GM19035 (cell line): ENCODE measurements around the gene IARS1.

ENCODE experiments used
- ATAC-seq: cut with Tn5 transposase; IDR thresholded peaks from one replicate; pipeline ENCODE4 v1.9.1; 2021; ENCODE audit not compliant: unreplicated experiment

The IARS1 gene

DNA sequence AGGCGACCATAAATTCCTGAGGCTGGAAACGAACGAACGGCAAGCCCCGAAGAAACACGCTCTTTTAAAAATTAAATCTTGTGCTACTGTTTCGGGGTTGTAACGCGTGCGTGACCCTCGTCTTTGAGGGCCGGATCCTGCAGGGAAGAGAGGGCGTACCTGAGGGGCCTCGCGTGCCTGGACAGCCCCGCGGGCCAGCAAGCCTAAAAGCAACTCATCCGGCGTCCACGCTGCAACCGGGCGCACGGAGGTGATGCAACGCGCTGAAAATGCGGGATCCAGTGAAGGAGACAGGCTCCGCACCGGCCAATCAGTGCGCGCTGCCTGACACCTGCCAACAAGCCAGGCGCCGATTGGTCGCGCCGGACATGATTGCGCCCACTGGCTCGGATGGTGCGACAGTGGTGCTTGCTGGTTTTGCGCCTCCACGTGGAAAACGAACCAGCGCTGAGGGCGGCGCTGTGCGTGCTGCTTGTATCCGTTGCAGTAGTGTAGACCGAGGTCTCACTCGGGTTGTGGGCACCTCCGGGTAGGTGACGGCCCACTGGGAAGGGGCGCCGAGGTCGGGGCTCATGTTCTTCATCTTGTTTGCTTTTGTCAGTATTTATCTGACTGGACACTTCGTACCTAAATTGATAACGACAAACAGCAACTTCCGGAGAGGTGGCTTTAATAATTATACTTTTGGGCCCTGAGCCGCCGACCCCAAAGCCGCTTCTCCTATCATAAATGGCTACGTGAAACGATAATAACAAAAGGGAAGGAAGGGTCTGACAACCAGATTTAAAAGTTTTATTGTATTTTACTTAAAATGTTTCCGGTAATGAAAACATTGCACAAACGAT, at the start of gene IARS1:
TSS of gene IARS1 (minus strand) at position 246 of the 845 bp plus-strand sequence. CDS start 4,278 bp downstream, outside the sequence.
- peak; percentile 95 for ATAC-seq

DNA sequence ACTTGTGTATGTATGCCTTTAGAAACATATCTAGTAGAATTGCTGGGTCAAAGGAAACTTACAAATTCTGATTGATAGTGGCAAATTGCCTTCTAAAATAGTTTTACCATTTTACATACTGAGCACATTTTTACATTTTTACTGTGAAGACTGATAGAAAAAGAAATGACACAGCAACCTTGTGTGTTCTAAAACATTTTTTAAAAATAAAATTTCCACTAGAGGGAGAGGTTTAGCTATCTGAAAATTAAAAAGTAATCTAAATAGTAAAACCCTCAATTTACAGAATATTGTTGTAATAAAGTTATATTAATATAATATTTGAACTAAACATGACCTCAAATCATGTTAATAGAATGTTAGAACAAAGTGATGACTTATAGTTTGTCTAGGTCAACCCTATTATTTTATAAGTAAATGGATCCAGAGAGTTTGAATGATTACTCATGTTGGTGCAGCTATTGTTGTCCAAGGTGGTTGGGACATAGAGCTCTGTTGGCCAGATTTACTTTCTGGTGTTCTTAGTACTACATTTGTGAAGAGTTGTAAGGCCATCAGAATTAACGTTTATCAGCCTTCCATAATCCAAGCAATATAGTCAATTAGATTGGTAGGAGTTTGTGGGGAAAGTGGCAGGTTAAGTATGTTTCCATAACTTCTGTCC, 49.5 kb upstream of the IARS1 start:
- no peak for ATAC-seq

DNA sequence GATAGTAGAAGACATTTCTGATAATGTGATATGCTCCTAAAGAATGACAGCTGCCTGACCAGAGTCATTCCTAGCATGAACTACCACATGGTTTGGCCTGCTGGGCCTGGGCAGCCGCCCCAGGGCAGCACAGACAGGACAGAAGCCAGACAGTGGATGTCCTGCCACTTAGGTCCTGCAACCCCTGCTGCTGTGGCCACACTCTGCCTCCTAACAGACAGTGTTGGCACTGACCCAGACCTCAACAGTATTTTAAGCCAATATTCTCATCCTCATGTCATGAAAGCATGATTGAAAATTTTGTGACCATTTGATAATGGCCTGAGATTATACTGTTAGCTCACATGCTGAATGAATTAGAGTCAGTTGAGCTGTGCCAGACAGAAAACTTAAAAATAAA, 48.1 kb upstream of the IARS1 start:
- ATAC-seq, result no peak

DNA sequence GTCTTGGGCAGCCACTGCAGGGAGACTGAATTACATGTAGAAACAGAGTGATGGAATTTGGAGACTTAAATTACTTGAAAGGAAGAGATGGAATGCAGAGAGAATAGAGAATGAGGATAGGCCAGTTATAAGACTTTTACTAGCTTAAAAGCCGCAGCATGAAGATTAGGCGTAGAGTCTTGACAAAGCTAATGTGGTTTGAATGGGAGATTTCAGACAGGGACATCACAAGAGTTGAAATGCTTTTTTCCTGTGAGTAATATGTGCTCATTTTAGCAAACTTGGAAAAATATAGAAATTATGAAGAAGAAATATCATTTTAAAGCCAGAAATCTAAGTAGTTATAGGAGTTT, 39.8 kb upstream of the IARS1 start:
- no peak for ATAC-seq

DNA sequence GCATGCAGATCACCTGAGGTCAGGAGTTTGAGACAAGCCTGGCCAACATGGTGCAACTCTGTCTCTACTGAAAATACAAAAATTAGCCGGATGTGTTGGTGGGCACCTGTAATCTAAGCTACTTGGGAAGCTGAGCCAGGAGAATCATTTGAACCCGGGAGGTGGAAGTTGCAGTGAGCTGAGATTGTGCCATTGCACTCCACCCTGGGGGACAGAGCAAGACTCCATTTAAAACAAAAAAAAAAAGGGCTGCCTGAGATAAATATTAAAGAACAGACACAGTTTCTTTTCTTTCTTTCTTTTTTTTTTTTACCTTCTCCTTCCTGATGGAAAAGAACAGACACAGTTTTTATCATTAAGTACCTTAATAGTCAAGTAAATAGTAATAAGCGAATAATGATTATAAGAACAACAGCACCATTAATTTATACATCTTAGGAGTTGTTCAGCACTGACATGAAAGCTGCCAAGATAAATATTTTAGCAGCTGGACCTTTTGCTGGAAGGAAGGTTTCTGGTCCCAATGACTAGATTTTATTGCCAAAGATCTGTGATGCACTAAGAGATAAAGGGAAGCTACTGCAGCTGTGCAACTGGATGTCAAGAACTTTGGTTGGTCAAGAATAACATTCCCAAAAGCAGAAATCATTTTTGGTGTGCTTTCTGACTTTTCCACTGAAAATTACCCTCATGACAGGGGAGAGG, 39.2 kb upstream of the IARS1 start:
- ATAC-seq, result no peak

DNA sequence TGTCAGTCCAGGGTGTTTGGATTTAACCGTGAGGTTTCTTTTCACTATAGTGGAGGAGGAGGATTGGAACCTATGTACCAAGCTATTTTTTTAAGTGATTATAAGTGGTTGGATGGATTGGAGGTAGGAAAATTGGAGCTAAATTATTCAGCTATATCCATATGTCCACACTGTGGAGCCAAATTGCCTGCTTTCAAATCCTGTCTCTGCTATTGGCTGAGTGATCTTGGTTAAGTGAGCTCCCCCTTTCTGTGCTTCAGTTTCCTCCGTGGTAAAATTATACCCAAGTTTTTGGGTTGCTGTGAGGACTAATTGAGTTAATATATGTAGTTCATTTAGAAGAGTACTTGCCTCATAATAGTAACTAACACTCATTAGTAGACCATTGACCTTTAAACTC, 34.7 kb upstream of the IARS1 start:
- ATAC-seq, result no peak

DNA sequence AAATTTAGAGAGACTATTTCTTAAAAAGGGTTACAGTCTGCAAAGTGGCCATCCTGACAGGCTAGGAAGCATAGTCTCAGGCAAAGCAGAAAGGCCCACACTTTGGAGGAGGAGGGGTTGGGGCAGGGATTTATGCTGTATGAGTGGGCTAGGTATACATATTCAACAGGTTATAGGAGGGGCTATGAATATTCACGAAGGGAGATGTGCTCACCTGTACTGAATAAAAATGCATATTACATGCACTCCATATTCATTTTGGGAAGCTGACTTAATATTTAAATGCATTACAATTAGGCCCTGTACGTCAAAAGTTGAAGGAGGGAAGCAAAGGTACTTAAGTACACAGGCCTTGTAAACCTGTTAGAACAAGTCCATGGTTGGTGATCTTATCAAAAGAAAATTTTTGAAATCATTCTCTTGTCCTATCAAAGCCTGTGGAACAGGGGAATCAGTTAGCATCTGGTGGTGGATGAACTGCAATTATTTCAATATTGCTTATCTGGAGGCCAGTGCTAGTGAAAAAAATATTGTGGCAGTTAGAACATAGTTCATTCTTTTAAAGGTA, 33.9 kb upstream of the IARS1 start:
- ATAC-seq, result no peak

DNA sequence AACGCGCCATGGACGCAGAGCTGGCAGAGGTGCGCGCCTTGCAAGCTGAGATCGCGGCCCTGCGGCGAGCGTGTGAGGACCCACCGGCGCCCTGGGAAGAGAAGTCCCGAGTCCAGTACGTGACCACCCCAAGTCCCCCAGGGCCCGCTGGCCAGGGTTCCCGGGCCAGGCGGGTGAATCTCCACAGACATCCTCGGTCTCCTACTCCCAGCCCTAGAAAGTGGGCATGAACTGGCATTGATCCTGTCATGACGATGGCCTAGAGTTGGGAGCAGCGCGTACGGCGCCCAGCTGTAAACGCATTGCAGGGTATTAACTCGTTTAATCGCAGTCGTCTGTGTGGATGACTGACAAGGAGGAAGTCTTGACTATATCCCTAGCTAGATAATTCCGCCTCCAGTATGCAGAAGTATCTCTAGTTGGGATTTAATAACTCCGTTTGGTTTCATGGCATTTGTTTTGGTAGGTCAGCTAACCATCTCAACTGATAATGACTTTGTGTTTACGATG, 32.5 kb upstream of the IARS1 start:
- peak; percentile 6 for ATAC-seq

DNA sequence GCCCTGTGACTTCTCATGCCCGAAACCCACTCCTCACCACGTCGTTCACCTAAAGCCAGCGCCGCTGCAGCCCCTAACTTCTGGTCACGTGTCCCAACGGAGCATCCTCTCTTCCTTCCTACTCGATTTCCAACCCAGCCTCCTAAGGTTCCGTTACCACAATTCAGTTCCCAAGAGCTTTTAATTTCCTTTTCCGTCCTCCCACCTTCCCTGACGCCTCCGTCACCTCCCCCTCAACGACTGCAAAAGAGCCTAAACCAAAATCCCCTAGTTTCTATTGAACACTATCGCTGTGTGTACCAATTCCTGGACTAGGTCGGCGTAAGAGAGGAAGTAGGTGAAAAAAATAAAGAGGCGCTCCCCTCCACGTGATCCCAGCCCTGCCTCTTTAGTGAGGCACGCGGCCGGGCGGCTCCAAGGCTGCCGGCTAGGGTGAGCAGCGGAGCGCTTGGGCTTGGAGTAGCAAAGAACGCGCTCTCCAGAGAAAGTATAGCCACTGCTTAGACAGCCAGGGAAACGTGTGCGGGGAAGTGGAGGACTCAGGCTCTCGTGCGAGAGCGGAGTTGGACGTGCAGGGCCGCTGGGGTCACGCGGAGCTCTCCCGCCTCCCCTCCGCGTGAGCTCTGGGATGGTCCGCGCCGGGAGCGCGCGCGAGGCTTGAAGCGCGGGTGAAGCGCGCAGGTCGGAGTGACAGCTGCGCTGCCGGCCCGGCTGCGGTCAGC, 31.9 kb upstream of the IARS1 start, which contains the start of the genes CENPP and NOL8:
TSS of gene CENPP (plus strand) at position 685 of the 722 bp plus-strand sequence.
TSS of gene NOL8 (minus strand) at position 82 of the 722 bp plus-strand sequence. CDS start 1,189 bp downstream, outside the sequence.
- peak; percentile 94 for ATAC-seq

DNA sequence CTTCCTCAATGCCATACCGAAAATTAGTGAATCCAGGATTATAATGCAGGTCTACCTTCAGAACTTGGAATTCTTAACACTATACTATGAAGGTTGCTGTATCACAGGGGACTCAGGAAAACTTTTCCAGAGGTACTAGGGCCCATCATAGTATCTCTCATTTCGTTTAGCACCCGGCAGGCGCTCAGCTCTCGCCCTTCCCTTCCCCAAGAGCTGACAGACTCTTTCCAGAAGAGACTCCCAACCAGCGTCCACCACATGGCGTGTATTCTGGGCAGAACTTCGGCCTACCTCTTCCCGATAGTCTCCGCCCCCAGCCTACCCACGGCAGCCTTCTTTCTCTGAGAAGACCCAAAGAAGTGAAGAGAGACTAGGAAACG, 31.4 kb upstream of the IARS1 start:
- peak; percentile 11 for ATAC-seq

DNA sequence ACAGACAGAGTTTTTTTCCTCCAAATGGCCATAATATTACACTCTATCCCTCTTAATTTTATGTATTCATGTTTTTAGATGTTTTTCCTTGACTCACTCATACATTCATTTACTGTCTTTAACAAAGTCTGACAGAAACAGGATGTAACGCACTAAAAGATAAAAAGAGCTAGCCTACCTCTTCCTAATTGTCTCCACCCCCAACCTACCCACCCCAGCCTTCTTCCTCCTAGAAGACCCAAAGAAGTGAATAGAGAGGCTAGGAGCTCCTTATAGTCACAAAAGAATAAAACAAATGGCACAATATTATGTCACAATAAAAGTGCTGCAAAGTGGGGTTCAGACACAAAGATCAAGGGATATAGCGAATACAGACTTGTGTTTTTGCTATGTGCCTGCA, 30.9 kb upstream of the IARS1 start:
- no peak for ATAC-seq

DNA sequence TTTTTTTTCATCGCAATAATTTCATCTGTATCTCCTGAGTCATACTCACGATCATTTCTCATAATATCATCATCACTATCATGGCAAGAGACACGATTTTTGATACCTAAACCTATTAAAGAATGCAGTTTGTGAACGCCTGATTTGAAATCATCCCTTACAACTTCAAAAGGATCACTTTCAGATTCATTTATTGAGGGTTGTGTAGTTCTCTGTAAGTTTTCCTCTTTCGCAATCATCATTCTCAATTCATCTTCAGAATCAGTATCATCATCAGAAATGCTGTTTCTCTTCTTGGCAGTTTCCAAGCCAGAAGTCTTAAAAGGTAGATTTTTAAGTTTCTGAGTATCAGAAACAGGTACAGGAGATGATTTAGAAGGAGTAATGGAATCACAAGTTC, 22.0 kb upstream of the IARS1 start:
- no peak for ATAC-seq

DNA sequence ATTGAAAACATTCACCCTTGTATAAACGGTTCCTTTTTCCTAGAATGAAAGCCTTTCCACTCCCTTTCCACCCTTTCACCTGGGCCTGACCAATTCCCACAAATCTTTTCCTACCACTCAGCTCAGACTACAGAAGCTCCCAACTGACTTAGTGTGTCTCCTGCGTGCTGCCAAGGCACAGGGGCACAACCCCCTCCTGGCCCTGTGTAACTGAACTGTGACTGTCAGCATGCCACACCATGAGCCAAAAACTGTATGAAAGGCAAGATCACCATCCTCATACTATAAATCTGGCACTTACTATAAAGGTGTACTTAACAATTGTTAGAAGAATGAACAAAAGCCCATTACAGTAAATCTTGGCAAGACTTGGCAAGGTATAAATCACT, 20.1 kb upstream of the IARS1 start:
- ATAC-seq, result no peak

DNA sequence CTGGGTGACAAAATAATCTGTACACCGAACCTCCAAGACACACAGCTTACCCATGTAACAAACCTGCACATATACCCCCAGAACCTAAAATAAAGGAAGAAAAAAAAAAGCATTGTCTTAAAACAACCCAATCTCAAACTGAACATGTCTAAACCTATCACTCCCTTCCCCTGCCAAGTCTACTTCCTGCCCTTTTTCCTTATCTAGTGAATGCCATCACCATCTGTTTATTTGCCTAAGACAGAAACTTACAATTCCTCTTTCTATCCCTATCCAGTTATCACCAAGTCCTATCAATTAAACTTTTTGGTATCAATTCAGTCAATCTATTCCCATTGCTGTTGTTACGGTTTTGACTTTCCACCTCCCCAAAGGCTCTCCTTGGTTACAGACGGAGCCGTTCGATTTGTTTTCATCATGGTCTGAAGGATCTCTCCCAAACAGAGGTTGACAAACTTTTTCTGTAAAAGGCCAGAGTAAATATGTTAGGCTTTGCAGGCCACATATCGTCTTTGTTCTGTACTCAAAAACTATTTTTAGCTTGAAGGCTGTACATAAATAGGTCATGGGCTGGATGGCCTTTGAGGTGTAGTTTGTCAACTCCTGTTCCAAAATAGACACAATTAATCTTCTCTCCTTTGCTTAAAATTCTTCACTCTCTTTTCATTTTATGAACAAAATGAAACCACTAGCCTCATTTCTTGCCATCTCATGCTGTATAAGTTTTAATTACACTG, 19.6 kb upstream of the IARS1 start:
- no peak for ATAC-seq

DNA sequence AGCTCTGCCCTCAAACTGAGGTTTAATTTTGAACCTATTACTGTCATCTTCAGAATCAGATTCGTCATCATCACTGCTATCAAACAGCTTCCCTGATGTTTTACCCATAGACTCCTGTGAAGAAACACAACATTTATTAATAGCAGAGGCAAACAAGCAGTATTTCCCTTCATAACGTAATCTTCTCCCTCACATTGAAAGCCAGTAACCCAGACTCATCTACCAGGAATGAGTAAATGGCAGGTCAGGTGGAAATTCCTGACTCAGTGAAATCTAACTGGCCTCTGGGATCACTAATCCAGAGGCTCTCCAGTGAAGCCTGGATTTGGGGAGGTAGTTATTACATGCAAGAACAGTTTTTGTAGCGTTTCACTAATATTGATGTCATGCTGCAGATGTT, 17.1 kb upstream of the IARS1 start:
- ATAC-seq, result no peak

DNA sequence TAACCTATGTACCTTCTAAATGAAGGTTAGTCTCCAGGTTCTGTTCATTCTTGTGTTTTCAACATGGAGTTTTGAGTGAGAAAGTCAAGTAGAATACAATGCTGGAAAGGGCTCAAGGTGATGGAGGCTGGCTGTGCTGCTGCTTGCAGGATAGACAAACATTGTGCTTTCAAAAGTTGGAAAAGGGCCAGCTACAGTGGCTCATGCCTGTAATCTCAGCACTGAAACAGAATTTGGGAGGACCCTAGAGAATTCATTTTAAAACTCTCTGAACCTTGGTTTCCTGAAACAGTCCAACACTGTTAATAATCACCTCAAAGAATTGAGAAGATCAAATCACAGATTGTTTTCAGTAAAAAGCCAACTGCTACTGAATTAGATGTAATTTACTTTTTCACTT, 15.4 kb upstream of the IARS1 start:
- ATAC-seq, result no peak

DNA sequence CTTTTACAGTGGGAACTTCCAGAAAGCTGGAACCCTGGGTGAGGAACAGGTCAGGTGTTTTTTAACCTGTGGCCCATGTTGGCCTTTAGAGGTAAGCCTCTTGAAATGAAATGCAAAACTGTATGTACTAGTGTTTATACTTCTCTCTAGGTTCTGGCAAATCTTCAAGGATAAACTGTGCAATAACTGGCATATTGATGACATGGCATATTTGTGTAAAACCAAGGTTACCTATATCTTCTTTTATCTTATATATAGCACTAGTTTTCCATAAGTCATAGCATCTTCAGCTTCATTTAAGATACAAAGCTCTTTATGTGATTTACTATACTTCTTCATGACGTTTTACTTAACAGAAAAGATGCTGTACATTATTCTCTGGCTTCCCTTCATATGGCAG, 7.4 kb upstream of the IARS1 start:
- ATAC-seq, result no peak

DNA sequence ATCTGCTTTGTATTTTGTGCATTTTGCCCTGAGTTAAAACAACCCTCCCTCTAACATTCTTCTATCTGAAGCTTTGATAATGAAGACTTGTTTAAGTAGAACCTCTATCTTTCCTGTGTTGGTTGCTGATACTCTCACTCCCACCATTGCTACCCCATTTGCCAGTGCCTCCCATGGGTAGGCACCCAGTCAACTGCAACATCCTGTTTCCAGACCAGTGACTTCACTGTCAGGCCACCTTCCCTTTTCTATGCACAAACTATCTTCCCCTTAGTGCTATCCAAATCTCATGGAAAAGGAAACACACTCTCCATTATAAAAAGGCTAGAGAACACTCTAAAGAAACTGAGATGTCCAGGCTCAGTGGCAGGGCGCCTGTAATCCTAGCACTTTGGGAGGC, 5.6 kb upstream of the IARS1 start:
- no peak for ATAC-seq

DNA sequence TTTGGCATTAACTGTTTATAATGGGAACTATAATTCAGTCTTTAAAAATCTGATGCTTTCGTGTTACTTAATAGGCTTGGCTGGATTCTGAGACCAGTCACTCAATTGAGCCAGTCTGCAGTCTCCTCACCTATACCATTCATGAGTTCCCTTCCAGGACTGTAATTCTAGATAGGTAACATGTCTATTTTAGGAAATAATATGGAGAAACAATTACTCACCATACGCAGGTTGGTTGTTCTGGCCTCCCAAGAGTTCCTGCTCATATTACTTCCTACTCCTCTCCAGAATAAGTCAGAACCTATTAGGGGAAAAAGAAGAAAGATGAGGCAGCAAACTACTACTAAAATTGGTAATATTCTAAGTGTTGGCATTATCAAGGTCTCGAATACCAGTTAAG, 4.5 kb upstream of the IARS1 start:
- no peak for ATAC-seq

DNA sequence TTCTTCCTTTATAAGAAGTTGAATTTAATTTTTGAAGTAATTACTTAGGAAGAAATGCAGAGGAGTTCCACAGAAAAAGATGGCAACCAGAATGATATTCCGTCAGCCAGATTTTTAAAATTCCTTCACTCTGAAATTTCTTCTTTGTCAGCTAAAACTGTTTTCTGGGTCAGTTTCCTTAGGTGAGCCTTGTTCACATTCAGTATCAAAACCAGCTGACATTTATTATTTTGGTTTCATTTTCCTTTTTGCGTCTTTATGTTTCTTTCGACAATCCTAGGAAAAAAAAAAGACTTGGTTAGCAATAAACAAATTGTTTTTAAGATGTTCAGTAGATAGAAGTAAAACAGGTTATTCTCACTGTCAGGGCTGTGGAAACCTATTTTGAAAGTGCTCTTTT, 4.1 kb upstream of the IARS1 start:
- ATAC-seq, result no peak
